WERI-Rb-1 (cell line): Measurements from ENCODE around the gene CABCOCO1.
"Not testable (repeated sequence)": the region's sequence is repeated elsewhere in the genome, so short reads cannot be mapped to it uniquely, and the experiment has no call there.

Experiments used
- DNase-seq: peaks from one replicate; pipeline ENCODE4 v3.0.0-alpha.2; 2020
- H3K27ac ChIP-seq: fragments of 250-450 bp; sonication (Bioruptor Pico); 2 replicates; pipeline ENCODE4 v1.5.1; 2020; ENCODE audit warnings: mild to moderate bottlenecking, moderate library complexity
- H3K27me3 ChIP-seq: fragments of 250-450 bp; sonication (Bioruptor Pico); 2 replicates; pipeline ENCODE4 v1.5.1; 2021; ENCODE audit warnings: mild to moderate bottlenecking, low read depth, moderate library complexity; ENCODE audit not compliant: insufficient read depth, severe bottlenecking
- H3K36me3 ChIP-seq: fragments of 250-450 bp; sonication (Bioruptor Pico); 2 replicates; pipeline ENCODE4 v1.5.1; 2020; ENCODE audit warnings: mild to moderate bottlenecking, moderate library complexity
- H3K4me3 ChIP-seq: 2 replicates; pipeline ENCODE4 v1.5.1; 2011; ENCODE audit warnings: low read depth, mild to moderate bottlenecking, control low read depth, low read length
- H3K9me3 ChIP-seq: fragments of 250-450 bp; sonication (Bioruptor Pico); 2 replicates; pipeline ENCODE4 v1.5.1; 2021; ENCODE audit warnings: mild to moderate bottlenecking, moderate library complexity; ENCODE audit not compliant: severe bottlenecking
- CTCF ChIP-seq: IDR thresholded peaks from 2 replicates; pipeline ENCODE4 v1.5.1; 2011; ENCODE audit warnings: low read depth, mild to moderate bottlenecking, control low read depth, inconsistent platforms, low read length

The CABCOCO1 gene

GRCh38 chr10:61729596-61729995, 66.9 kb downstream of the CABCOCO1 start:
- Histone ChIP-seq H3K36me3 (no peaks in the 10 kb centered on the region), H3K9me3 (no peaks in the 10 kb centered on the region), H3K27ac (no peak overlapping the region), H3K27me3 (no peaks in the 10 kb centered on the region), H3K4me3 (no peak overlapping the region)
- no peak for DNase-seq
- no peak for TF ChIP-seq CTCF

DNA sequence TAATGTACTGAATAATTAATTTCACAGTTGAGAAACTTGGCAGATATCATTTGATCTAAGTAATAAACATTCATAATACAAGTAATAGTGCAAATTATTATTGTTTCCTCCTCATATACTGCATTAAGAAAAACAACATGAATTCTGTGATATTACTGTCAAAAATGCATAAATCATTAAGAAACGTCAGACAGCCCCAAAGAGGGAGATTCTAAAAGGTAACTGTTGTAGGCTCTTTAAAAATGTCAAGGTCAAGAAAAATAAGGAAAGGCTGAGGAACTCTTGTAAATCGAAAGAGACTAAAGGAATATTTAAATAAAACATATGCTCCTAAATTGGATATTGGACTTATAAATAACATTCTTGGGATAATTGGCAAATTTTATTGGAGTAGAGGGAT, 67.9 kb downstream of the CABCOCO1 start:
- H3K27me3 ChIP-seq, result no peaks in the 10 kb centered on the region
- H3K9me3 ChIP-seq, result no peaks in the 10 kb centered on the region
- no peak overlapping the region for H3K27ac ChIP-seq
- no peaks in the 10 kb centered on the region for H3K36me3 ChIP-seq
- no peak overlapping the region for H3K4me3 ChIP-seq
- TF ChIP-seq CTCF, result no peak
- DNase-seq, result no peak

DNA sequence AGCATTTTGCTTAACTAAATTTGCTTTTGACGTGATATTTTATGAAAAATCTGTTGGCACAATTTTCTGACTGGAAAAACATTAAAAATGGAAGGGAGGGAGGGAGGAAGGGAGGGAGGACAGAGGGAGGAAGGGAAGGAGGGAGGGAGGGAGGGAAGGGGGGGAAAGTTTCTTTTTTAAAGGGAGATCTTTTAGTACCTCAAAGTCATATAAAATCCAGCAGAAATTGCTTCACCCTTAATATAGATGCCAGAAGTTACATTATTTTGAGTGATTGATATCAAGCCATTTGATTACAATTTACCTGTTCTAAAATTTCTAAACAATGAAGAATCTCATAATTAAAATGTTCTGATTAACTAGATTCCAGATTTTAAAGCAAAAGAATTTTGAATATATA, 68.9 kb downstream of the CABCOCO1 start:
- DNase-seq, result no peak
- Histone ChIP-seq H3K27ac (no peak overlapping the region), H3K36me3 (no peaks in the 10 kb centered on the region), H3K27me3 (no peaks in the 10 kb centered on the region), H3K4me3 (no peak overlapping the region), H3K9me3 (no peaks in the 10 kb centered on the region)
- TF ChIP-seq CTCF, result no peak

DNA sequence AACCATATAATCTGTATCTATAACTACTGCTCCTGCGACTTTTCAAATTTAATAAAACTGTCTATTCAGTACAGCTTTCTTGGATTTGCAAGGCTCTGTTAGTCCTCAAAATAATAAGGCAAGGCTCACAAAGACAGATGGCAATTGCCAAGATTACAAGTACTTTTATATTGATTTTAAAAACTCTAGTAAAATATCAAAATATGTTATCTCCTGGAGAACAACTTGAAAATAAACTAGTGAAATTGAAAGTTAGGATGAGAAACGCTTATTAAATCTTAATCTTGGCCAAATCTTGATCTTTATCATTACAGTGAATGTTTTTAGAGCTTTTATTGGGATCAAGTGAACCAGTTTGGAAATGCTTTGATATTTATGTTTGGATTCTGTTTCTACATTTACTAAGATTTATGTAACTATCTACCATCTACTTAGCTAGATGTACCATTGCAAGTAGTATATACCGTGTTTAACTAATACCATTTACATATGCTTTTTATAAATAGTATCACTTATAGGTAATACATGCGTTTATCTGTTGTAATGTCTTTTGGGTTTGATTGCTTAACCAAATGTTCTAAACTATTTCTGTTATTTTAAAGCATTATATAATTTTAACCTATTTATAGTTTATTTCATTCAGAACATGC, 70.0 kb downstream of the CABCOCO1 start:
- Histone ChIP-seq H3K9me3 (no peaks in the 10 kb centered on the region), H3K4me3 (no peak overlapping the region), H3K36me3 (no peaks in the 10 kb centered on the region), H3K27ac (no peak overlapping the region), H3K27me3 (no peaks in the 10 kb centered on the region)
- no peak for DNase-seq
- TF ChIP-seq CTCF, result no peak

DNA sequence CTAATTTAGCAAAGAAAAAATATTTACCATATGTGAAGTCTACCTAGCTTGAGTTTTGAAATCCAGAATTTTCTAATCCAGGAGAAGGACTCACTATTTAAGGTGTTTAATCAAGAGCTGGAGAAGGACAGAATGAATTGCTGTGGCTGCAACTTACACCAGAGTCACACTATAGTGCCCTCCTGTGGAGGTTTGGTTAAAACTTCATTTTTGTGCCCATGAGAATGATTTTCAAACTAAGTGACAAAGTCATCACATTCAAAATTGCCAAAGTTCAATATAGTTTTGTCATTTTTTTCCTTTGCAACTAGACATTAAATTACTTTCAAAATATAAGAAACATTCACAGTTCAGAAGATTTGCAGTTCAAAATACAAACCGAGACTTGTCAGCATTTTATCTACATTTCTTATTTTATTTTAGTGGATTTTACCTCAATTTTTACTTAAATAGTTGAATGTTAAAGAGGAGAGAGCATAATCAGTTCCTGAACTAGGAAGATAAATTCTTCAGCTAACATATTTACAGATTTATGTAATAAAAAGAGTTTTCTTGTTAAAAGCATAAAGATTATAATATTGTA, 70.7 kb downstream of the CABCOCO1 start:
- Histone ChIP-seq H3K9me3 (no peaks in the 10 kb centered on the region), H3K27me3 (no peaks in the 10 kb centered on the region), H3K4me3 (no peak overlapping the region), H3K36me3 (no peaks in the 10 kb centered on the region), H3K27ac (no peak overlapping the region)
- TF ChIP-seq CTCF, result peak; percentile 52
- DNase-seq, result peak; percentile 41

GRCh38 chr10:61735882-61736281, 73.2 kb downstream of the CABCOCO1 start:
- Histone ChIP-seq H3K27ac (no peak overlapping the region), H3K4me3 (no peak overlapping the region), H3K27me3 (no peaks in the 10 kb centered on the region), H3K36me3 (no peaks in the 10 kb centered on the region), H3K9me3 (no peaks in the 10 kb centered on the region)
- no peak for DNase-seq
- no peak for TF ChIP-seq CTCF

DNA sequence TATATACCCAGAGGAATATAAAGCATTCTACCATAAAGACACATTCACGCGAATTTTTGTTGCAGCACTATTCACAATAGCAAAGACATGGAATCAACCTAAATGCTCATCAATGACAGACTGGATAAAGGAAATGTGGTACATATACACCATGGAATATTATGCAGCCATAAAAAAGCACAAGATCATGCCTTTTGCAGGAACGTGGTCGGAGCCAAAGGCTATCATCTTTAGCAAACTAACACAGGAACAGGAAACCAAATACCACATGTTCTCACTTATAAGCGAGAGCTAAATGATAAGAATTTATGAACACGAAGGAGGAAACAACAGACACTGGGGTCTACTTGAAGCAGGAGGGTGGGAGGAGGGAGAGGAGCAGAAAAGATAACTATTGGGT, 74.7 kb downstream of the CABCOCO1 start:
- H3K36me3 ChIP-seq, H3K4me3 ChIP-seq, H3K9me3 ChIP-seq, DNase-seq, H3K27ac ChIP-seq, H3K27me3 ChIP-seq: not testable (repeated sequence)
